Spleen (tissue), 7 donors: ENCODE data around the gene SV2C.

ENCODE experiments used
- CTCF ChIP-seq, 11 experiments: fragments of 200-600 bp in 7 of 11; fragments of 450-650 bp in 4 of 11; sonication (generic) in 4 of 11; IDR thresholded peaks in 8 of 11; conservative IDR thresholded peaks in 3 of 11; 1 replicate in 7 of 11; 2 replicates in 4 of 11; pipeline versions ENCODE4 v1.4.0 to v1.8.0; 2016 to 2021; ENCODE audit warnings: antibody characterized with exemption in 11 of 11, inconsistent platforms in 4 of 11, mild to moderate bottlenecking in 1 of 11
- POLR2A ChIP-seq, 3 donors: fragments of 450-650 bp; IDR thresholded peaks; one replicate each; pipeline ENCODE4 v1.5.1; 2017; ENCODE audit warnings: antibody characterized with exemption in 3 of 3, mild to moderate bottlenecking in 1 of 3
- POLR2AphosphoS5 ChIP-seq, 3 donors: sonication (generic); formaldehyde crosslinking; IDR thresholded peaks; one replicate each; pipeline ENCODE4 v1.5.1; 2017; ENCODE audit warnings: antibody characterized with exemption in 3 of 3
- donor health status: DM: no; HTN: no; CAD: no; lungs with moderate emphysema.
- donor health status: DM: no; HTN: no; CAD: no.
- donor health status: DM: no; HTN: no; CAD: no.

- TF ChIP-seq CTCF (IDR thresholded peaks at IDR 0.05 in 8 of 11, conservative IDR thresholded peaks at IDR 0.05 in 3 of 11) = no peak
- no peak for TF ChIP-seq POLR2A (IDR thresholded peaks at IDR 0.05)
- TF ChIP-seq POLR2AphosphoS5 (IDR thresholded peaks at IDR 0.05) = no peak
These were observed 188.7 kb downstream of the SV2C start for GRCh38 chr5:76271836-76272235.
